Left lobe of liver (tissue), 2 donors: ENCODE data around the gene FBXL13. TPM values are rescaled to one million over a fixed set of nuclear protein-coding genes. Genes with fewer than 3 reads are reported as not detected.
"Not testable (repeated sequence)": the region's sequence is repeated elsewhere in the genome, so short reads cannot be mapped to it uniquely, and the experiment has no call there.

Experiments used
- ATAC-seq: fragments of 200-7000 bp; cut with Tn5 transposase; one replicate; pipeline ENCODE4 v1.9.1; 2020; ENCODE audit warnings: mild to moderate bottlenecking, moderate library complexity
- DNase-seq: peaks from one replicate; pipeline ENCODE4 v3.0.0-alpha.2; 2020; ENCODE audit warnings: low spot score
- total RNA-seq: library from RNA; stranded (reverse); gene quantifications from one replicate; pipeline ENCODE4 v1.2.1, GENCODE V29; 2021
- donor health status: DM: no; HTN: no; CAD: no; lungs with moderate emphysema.
- donor health status: DM: no; HTN: yes; CAD: no.

FBXL13 gene
- total RNA-seq, 1 donor from 2014 or later = 0.18 TPM

DNA sequence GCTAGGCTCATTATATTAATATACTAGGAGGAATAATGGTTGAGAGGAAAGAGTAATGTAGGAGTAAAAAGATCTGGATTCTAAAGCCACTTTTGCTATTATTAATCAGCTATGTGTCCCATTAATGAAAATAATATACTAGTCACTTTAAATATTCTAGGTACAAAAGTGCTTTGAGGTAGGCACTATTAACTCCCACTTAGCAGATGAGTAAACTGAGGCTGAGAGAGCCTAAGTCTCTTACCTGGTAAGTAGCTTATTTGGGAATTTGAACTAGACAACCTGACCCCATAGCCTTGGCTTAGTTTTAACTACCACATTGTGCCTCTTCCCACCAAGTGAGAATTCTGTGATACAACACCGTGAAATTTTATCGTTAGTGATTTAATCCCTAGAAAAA is 6.3 kb upstream of the FBXL13 start:
- DNase-seq = no peak
- ATAC-seq = no peak

DNA sequence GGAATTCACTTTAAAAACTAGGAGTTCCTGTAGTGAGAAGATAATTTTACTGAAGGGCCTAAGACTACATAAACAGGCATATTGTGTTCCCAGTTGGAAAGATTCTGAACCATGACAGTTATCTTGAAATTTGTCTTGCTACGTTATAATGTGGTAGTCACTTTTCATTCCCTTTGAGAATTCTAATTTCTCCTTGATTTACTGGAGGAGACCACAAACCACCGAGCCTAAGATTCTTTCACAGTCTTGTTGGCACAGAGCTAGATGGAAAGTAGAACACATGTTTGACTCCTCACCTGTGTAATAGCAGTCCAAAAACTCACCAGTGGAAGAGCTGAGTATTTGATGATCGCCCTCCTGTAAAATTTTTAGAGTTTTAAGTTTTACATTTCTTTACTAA is 5.2 kb upstream of the FBXL13 start:
- DNase-seq = no peak
- ATAC-seq = no peak

DNA sequence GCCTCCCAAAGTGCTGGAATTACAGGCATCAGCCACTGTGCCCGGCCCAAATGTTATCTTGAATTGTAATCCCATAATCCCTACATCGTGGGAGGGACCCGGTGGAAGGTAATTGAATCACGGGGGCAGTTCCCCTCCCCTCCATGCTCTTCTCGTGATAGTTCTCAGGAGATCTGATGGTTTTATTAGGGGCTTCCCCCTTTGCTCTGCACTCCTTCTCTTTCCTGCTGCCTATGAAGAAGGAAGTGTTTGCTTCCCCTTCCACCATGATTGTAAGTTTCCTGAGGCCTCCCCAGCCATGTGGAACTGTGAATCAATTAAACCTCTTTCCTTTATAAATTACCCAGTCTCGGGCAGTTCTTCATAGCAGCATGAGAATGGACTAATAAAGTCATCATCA is 3.6 kb upstream of the FBXL13 start:
- DNase-seq, ATAC-seq: not testable (repeated sequence)

DNA sequence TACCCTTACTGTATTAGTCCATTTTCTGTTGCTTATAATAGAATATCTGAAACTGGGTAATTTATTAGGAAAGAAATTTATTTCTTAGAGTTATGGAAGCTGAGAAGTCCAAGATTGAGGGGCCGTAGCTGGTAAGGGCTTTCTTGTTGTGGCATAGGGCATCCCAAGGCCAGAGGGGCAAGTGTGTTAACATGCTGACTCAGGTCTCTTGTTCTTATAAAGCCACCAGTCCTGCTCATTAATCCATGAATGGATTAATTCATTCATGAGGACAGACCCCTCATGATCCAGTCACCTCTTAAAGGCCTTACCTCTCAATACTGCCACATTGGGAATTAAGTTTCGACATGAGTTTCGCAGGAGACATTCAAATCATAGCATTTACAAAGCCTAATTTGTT is 2.7 kb upstream of the FBXL13 start:
- no peak for ATAC-seq
- DNase-seq = no peak

DNA sequence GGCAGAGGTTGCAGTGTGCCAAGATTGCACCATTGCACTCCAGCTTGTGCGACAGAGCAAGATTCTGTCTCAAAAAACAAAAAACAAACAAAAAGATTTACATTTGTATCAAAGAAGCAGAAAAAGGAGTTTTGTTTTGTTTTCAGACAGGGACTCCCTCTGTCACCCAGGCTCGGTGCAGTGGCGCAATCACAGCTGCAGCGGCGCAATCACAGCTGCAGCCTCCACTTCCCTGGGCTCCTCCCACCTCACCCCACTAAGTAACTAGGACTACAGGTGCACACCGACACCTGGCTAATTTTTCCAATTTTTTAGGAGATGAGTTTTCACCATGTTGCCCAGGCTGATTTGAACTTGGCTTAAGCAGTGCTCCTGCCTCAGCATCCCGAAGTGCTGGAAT is 2.2 kb upstream of the FBXL13 start:
- no peak for DNase-seq
- no peak for ATAC-seq

DNA sequence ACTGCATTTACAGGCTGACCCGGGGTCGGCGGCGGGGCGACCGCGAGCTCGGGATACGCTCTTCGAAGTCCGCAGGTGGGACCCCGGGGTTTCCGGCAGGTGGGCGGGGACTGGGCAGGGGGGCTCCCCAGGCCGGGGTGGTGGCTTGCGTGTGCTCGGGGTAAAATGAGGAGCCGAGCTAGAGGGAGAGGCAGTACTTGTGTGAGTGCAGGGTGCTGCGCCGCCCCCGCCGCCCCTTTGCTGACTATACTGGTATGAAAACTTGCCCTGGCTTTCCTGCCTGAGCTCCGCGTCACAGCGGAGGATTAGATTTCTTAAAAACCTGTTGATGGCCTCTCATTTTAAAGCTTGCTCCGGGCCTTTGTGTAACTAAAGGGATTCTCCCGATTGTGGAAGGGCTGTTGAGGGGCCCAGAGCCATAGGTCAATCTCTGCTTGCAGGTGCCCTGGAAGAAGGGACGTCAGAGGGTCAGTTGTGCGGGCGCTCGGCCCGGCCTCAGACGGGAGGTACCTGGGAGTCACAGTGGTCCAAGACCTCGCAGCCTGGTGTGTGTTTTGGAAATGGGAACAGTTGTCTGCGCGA is 832 bp upstream of the FBXL13 start:
- ATAC-seq (peak; percentile 10), DNase-seq (peak; percentile 52)

DNA sequence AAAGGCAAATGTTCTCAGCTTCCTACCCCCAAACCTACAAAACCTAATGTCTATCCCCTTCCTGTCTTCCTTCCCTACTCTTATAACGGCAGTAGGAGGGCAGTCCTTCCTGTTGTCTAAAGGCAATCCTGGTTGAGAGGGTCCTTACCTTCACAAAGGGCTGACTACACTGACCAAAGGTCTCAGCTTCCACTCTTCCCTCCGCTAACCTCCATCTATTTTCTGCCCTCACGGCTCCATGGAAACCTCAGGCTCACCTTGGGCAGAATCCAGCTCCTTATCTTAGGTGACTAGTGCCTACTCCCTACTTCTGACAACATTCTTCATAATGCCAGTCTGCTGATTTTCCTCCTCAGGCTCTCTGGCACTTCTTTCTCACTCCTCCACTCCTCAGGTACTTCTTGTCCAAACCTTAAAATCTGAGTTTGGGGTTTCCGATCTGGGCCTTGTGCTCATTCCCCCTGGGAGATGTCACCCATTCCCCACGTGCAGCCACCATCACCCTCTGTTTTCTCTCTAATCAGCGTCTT is 542 bp downstream of the FBXL13 start:
- no peak for DNase-seq
- ATAC-seq = no peak

DNA sequence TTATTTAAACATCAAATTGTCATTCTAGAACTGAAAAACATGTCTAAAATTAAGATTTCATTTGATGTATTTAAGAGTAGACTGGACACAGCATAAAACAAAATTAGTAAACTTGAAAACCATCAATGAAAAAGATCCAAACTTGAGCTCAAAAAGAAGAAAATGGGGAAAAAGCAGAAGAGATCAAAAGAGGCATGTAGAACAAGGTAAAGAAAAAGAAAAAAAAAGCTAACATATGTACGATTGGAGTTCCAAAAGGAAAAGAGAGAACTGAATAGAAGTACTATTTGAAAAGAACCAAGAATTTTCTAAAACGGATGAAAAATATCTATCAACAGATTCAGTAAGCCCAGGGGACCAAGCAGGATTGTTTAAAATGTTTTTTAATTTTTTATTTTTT is 3.6 kb downstream of the FBXL13 start:
- DNase-seq = no peak
- ATAC-seq = no peak

DNA sequence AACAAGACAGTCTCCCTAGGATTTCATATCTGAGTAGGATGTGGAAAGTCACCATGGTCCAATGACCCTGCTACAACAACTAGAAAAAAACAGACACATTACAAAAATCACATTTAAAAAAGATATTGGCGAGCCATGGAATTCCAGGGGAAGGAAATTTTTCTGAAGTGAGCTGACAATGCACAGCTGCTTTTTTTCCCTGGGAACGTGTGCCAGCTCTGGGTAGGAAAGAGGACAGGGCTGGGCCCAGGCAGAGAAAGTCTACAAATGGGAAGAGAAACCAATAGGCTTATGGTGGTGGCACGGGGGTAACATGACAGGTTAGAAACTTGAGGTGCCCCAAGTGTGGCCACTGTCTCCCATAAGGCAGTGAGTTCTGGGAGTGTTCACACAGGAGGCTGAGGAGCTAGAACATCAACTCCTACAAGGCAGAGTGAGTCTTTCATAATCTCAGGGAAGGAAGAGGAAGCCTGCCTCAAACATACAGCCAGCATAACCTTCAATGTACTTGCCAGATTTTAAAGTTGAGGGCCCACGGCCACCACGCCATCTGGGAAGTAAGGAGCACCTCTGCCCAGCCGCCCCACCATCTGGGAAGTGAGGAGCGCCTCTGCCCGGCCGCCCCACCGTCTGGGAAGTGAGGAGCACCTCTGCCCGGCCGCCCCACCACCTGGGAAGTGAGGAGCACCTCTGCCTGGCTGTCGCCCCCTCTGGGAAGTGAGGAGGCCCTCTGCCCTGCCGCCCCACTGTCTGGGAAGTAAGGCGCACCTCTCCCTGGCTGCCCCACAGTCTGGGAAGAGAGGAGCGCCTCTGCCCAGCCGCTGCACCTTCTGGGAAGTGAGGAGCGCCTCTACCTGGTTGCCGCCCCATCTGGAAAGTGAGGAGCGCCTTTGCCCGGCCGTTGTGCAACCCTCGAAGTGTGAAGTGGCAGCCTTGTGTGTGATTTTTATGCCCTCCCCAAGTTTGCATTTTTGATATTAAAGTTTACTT is 5.9 kb downstream of the FBXL13 start:
- DNase-seq = no peak

DNA sequence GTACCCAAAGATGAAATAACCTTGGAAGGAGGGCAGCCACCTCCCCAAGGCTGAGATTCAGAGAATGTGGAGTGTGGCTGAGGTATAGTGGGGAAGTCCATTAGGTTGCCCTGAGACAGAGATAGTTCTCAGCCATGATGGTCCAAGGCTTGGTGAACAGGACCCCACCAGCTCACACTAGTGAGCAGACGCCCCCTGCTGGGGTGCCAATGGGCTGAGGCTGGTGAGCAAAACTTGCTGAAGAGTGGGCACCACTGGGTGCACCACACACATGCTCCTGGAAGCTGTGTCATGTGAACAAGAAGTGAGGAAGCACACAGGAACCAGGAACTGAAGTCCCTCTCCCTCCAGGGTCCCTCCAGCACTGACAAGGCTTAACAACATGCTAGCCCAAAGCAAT is 8.9 kb downstream of the FBXL13 start:
- ATAC-seq (peak; percentile 53), DNase-seq (no peak)

More for the DNA sequence above, 5.9 kb downstream of the FBXL13 start:
- no peak for ATAC-seq

DNA sequence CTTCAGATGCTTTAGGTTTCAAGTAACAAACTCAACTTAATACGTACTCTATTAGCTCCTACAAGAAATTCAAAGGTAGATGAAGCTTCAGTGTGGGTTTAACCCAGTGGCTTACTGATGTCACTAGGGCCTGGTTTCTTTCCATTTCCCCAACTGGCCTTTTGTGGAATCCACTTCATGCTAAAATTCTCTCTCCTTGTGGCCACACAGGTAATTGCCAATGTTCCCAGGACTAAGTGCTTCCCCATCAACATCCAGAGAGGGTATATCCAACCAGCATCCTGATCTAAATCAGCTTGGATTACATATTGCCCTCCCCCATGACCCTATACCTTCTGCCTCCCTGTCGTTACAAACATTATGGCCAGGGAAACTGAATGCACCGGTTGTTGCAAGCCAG is 10.7 kb downstream of the FBXL13 start:
- DNase-seq = no peak

DNA sequence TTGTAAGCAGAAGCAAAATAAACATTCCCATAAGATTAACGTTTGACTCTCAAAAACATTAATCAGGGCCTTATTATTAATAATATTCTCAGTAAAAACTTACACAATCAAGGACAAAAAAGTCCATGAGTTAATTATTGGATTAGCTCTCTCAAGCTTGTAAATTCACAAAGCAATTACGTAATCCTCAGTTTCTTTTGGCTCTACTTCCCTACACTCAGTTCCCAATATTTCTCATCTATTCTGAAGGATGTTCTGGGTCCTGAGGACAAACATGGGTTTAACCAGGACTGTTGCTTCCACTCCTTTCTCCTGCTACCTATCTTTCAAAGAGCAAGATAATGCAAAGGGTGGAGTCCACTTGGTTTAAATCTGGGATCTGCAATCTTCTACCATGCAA is 15.1 kb downstream of the FBXL13 start:
- ATAC-seq (peak; percentile 57), DNase-seq (no peak)

More for the DNA sequence above, 10.7 kb downstream of the FBXL13 start:
- ATAC-seq = no peak

DNA sequence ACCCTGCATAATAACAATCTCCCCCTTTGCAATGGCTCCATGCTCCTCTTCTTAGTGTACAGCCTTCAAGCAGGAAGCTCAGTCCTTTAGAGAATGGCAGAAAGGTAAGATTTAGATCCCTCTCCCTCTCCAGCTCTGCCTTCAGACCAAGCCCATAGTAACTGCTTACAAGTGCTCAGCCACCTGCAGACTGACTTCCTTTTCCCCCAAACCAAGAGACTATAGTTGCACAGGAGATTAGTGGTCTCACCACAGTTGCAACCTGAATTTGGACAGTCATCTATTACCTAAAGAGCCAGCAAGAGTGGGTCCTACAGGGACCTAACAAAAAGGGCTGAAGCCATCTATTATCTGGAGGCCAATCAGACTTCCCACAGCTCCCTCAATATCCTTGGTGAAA is 16.5 kb downstream of the FBXL13 start:
- no peak for DNase-seq

DNA sequence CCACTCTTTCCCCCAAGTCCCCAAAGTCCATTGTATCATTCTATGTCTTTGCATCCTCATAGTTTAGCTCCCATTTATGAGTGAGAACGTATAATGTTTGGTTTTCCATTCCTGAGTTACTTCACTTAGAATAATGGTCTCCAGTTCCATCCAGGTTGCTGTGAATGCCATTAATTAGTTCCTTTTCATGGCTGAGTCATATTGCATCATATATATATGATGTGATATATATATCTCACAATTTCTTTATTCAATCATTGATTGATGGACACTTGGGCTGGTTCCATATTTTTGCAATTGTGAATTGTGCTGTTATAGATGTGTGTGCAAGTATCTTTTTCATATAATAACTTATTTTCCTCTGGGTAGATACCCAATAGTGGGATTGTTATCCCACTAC is 18.6 kb downstream of the FBXL13 start:
- DNase-seq, ATAC-seq: not testable (repeated sequence)

More for the DNA sequence above, 16.5 kb downstream of the FBXL13 start:
- ATAC-seq = no peak

DNA sequence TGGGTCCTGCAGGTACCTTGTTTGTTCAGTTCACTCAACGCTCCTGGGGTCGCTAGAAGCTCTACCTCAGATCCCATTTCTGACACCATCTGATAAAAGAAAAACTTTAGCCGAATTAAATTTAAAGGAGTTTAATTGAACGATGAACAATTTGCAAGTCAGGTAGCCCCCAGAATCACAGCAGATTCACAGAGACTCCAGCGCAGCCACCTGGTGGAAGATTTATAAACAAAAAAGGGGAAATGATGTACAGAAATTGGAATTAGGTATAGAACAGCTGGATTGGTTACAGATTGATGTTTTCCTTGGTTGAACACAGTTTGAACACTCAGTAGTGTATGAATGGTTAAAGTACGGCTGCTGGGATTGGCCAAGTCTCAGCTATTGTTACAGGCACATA is 23.1 kb downstream of the FBXL13 start:
- DNase-seq = no peak
- ATAC-seq = no peak

DNA sequence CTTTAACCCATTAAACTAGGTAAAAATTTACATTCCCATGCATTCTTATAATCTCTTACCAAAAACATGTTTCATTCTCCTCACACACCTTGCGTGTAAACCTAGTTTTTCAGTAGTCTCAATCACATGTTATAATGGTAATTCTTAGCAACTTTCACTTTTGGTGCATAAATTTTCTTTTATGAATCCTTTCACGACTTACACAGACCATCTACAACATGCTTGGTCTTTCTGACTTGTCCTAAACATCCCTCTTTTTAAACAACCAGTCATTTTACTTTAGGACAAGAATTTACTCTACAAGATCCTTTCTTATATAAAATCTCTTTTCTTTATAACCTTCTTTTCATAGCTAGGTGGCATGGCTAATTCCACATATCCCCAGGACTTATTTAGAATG is 25.8 kb downstream of the FBXL13 start:
- ATAC-seq = no peak
- no peak for DNase-seq

DNA sequence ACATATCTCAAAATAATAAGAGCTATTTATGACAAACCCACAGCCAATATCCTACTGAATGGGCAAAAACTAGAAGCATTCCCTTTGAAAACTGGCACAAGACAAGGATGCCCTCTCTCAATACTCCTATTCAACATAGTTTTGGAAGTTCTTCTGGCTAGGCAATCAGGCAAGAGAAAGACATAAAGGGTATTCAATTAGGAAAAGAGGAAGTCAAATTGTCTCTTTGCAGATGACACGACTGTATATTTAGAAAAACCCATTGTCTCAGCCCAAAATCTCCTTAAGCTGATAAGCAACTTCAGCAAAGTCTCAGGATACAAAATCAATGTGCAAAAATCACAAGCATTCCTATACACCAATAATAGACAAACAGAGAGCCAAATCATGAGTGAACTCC is 32.8 kb downstream of the FBXL13 start:
- not testable (repeated sequence) for DNase-seq, ATAC-seq

DNA sequence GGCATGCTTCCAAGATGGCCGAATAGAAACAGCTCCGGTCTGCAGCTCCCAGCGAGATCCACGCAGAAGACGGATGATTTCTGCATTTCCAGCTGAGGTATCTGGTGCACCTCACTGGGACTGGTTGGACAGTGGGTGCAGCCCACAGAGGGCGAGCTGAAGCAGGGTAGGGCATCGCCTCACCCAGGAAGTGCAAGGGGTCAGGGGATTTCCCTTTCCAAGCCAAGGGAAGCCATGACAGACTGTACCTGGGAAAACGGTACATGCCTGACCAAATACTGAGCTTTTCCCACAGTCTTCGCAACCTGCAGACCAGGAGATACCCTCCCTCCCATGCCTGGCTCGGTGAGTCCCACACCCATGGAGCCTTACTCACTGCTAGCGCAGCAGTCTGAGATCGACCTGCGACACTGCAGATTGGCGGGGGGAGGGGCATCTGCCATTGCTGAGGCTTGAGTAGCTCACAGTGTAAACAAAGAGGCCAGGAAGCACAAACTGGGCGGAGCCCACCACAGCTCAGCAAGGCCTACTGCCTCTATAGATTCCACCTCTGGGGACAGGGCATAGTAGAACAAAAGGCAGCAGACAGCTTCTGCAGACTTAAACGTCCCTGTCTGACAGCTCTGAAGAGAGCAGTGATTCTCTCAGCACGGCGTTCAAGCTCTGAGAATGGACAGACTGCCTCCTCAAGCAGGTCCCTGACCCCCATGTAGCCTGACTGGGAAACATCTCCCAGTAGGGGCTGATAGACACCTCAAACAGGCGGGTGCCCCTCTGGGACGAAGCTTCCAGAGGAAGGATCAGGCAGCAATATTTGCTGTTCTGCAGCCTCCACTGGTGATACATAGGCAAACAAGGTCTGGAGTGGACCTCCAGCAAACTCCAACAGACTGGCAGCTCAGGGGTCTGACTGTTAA is 36.5 kb downstream of the FBXL13 start:
- not testable (repeated sequence) for ATAC-seq, DNase-seq

DNA sequence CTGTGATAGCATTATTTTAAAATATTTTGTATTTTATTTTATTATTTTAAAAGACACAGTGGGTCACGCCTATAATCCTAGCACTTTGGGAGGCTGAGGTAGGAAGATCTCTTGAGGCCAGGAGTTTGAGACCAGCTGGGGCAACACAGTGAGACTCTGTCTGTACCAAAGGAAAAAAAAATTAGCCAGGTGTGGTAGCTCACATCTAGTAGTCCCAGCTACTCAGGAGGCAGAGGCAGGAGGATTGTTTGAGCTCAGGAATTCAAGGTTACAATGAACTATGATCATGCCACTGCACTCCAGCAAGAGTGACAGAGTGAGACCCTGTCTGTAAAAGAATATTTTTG is 37.1 kb downstream of the FBXL13 start:
- ATAC-seq (no peak), DNase-seq (no peak)

DNA sequence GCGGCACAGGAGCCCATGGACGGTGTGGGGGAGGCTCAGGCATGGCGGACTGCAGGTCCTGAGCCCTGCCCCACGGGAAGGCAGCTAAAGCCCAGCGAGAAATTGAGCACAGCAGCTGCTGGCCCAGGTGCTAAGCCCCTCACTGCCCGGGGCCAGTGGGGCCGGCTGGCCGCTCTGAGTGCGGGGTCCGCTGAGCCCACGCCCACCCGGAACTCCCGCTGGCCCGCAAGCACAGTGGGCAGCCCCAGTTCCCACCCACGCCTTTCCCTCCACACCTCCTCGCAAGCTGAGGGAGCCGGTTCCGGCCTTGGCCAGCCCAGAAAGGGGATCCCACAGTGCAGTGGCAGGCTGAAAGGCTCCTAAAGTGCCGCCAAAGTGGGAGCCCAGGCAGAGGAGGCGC is 40.3 kb downstream of the FBXL13 start:
- DNase-seq, ATAC-seq: not testable (repeated sequence)

DNA sequence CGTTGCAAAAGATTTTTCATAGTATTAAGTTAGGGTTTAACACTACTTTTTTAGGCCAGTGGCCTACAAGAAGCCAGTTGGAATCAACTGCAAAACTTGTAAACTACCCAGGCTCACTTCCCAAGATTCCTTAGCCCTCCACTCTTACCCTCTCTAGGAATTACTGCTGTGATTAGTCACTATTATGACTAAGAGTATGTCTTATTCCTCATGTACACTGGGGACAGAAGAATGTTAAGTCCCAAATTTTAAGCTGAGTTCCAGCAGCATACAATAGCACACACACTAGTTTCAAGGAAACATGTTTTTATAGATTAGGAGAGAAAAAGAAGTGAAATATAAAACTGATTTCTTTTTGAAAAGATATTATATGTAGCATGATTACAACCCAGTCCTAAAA is 42.8 kb downstream of the FBXL13 start:
- DNase-seq = no peak
- ATAC-seq = no peak
